GM12872 (cell line): Measurements from ENCODE around the gene ALDH4A1.

Source experiments
- TF ChIP-seq, protein P1 (sequence below): IDR thresholded peaks from 3 replicates; pipeline ENCODE4 v1.5.1; 2011; ENCODE audit warnings: low read depth, mild to moderate bottlenecking, low read length, moderate library complexity; ENCODE audit not compliant: insufficient read depth

The ALDH4A1 gene

DNA sequence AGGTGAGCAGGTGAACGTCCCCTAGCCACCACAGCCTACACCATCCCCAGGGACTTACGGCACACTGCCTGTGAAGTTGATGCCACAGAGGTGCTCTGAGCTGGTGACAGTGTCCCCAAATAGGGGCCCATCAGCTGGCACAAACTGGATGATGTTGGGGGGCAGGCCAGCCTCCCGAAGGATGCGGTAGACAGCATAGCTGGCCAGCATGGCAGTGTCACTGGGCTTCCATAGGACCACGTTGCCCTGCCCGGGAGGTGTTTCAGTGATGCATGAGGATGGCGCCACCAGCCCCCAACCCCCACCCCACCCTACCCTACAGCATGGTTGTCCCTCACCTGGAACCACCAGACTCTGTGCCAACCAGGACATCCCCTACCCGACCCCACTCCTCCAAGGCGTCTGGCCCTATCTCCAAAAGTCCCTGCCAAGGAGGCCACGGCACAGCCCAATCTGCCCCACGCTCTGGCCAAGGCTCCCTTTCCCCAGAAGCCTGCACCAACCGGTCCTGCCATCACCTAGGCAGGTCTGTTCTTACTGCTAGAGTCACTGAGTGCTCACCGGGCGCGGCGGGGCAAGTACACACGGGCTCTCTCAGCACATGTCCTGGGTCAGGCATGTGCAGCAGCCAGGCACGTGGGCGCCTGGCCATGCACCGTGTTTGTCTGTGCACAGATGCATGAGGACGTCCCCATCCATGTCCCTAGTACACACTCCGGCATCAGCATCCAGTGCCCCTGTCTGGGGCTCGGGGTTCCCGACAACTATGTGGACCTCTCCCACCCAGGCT is 20.5 kb downstream of the ALDH4A1 start:
- TF ChIP-seq, protein P1, sequence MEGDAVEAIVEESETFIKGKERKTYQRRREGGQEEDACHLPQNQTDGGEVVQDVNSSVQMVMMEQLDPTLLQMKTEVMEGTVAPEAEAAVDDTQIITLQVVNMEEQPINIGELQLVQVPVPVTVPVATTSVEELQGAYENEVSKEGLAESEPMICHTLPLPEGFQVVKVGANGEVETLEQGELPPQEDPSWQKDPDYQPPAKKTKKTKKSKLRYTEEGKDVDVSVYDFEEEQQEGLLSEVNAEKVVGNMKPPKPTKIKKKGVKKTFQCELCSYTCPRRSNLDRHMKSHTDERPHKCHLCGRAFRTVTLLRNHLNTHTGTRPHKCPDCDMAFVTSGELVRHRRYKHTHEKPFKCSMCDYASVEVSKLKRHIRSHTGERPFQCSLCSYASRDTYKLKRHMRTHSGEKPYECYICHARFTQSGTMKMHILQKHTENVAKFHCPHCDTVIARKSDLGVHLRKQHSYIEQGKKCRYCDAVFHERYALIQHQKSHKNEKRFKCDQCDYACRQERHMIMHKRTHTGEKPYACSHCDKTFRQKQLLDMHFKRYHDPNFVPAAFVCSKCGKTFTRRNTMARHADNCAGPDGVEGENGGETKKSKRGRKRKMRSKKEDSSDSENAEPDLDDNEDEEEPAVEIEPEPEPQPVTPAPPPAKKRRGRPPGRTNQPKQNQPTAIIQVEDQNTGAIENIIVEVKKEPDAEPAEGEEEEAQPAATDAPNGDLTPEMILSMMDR = no peak

- TF ChIP-seq, protein P1 = no peak
Measured at GRCh38 chr1:18881164-18881563, 21.2 kb downstream of the ALDH4A1 start.

- TF ChIP-seq, protein P1 = no peak
Measured at GRCh38 chr1:18880585-18880984, 21.8 kb downstream of the ALDH4A1 start.

DNA sequence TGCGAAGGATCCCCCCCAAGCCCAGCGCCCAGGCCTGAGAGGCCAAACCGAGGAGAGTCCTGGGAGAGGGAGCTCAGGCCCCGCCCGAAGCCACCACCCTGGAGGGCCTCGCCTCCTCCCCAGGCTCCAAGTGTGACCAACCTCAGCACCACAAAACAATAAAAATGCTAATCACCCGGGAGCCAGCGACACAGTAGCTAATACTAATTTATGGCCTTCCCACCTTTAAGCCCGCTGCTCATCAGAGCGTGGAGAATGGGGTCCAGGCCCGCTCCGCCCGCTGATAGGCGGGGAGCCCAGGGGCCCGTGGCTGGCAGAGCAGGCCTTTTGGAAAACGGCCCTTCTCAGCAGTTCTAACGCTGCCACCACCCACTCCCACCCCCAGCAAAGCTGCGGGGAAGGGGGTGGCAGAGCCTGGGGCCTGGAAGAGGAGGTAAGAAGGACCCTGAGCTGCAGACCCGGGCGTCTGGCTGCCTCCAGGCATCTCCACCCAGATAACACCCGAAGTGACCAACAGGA is 22.5 kb downstream of the ALDH4A1 start:
- TF ChIP-seq, protein P1 = no peak

DNA sequence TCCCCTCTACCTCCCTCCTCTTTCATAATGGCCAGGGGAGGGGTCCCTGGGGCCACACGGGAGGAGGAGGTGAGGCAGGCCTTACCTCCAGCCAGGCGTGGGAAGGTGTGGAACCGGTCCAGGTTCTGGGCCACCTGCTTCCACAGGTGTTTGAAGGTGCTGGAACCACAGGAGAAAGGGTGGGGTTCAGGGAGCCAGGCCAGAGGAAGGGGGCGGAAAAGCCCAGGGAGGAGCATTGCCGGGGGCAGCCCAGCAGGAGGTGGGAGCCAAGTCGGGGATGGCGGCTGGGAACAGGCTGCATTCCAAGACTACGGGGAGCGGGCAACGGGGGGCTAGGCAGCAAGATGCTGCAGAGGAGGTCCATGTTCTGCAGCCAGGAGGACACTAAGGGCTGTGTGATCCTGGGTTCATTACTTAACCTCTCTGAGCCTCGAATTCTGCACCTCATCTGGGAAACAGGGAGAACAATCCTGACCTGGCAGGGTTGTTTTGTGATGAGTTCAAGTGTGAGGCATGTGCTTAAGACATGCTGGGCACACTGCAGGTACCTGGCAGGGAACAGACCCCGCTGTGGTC is 23.1 kb downstream of the ALDH4A1 start:
- TF ChIP-seq, protein P1 = no peak

DNA sequence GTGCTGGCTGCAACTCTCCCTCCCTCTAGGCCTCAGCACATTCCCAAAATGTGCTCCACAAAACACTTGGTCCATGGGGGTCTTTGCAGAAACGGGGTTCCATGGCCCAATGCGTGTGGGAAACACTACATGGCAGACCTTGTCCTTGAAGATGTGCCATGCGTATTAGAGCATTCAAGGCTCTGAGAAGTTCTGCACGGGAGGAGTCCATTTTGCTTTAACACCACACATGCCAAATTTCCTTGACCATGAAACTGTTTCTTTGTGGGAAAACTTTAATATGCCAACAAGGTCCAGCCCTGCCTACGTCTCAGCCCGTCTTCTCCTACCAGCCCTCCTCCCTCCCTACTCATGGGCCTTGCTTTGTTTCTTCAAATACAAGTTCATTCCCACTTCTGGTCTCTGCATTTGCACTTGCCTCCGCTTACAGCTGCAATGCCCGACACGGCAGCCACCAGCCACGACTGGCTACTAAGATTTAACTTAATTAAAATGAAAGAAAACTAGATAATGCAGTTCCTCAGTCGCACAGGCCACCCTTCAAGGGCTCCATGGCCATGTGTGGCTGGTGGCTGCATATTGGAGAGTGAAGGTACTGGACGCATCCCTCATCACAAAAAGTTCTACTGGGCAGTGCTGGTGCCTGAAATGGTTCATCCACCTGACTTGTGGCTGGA is 23.7 kb downstream of the ALDH4A1 start:
- TF ChIP-seq, protein P1 = no peak

GRCh38 chr1:18877282-18877681 is 25.1 kb downstream of the ALDH4A1 start:
- TF ChIP-seq, protein P1 = no peak
